Activated naive CD4-positive, alpha-beta T cell treated with Interleukin-2 at 50 U/mL for 16 hours (primary cell): ENCODE results near the gene LRRC43.

Source experiments
- DNase-seq: peaks from one replicate; pipeline ENCODE4 v3.0.0-alpha.2; 2020

Gene LRRC43

GRCh38 chr12:122182887-122183587, at the start of gene LRRC43:
Gene LRRC43, plus strand, starts transcription at chr12:122183123. Its CDS starts 22 bp downstream, at chr12:122183145.
- DNase-seq: peak; percentile 27

- no peak for DNase-seq
These were observed 49.6 kb upstream of the LRRC43 start for GRCh38 chr12:122133192-122133950.

GRCh38 chr12:122135437-122136031, 47.4 kb upstream of the LRRC43 start:
- no peak for DNase-seq

GRCh38 chr12:122137229-122137628, 45.7 kb upstream of the LRRC43 start:
- no peak for DNase-seq

GRCh38 chr12:122137681-122138080, 45.2 kb upstream of the LRRC43 start:
- no peak for DNase-seq

- no peak for DNase-seq
These were observed 44.7 kb upstream of the LRRC43 start for GRCh38 chr12:122138181-122138580.

GRCh38 chr12:122138616-122139015, 44.3 kb upstream of the LRRC43 start:
- DNase-seq: no peak

GRCh38 chr12:122139266-122139665, 43.7 kb upstream of the LRRC43 start:
- no peak for DNase-seq

- DNase-seq: no peak
These were observed 43.0 kb upstream of the LRRC43 start for GRCh38 chr12:122139941-122140340.

GRCh38 chr12:122140467-122141257, 42.3 kb upstream of the LRRC43 start:
- no peak for DNase-seq

GRCh38 chr12:122141911-122142725, 40.8 kb upstream of the LRRC43 start:
- no peak for DNase-seq

GRCh38 chr12:122142857-122143256, 40.1 kb upstream of the LRRC43 start:
- no peak for DNase-seq

GRCh38 chr12:122144885-122145284, 38.0 kb upstream of the LRRC43 start:
- no peak for DNase-seq

GRCh38 chr12:122145505-122146330, 37.2 kb upstream of the LRRC43 start:
- no peak for DNase-seq

GRCh38 chr12:122147514-122148290, 35.2 kb upstream of the LRRC43 start:
- no peak for DNase-seq

- DNase-seq: no peak
These were observed 34.3 kb upstream of the LRRC43 start for GRCh38 chr12:122148657-122149056.

GRCh38 chr12:122150127-122150681, 32.7 kb upstream of the LRRC43 start:
- no peak for DNase-seq

GRCh38 chr12:122152754-122153153, 30.2 kb upstream of the LRRC43 start:
- no peak for DNase-seq

- DNase-seq: no peak
These were observed 27.2 kb upstream of the LRRC43 start for GRCh38 chr12:122155705-122156104.

- no peak for DNase-seq
These were observed 24.1 kb upstream of the LRRC43 start for GRCh38 chr12:122158700-122159285.
